ENCODE measurements around the gene DMD.
"Not testable (repeated sequence)": the region's sequence is repeated elsewhere in the genome, so short reads cannot be mapped to it uniquely, and the experiment has no call there.

Gene DMD

GRCh38 chrX:31483336-31483735 lies 1728.0 kb downstream of the DMD start:
- DNase-seq: no peak

GRCh38 chrX:31480696-31481095 lies 1730.7 kb downstream of the DMD start:
- DNase-seq: no peak

- DNase-seq: no peak
Observed at GRCh38 chrX:31471229-31471628, 1740.1 kb downstream of the DMD start.

- not testable (repeated sequence) for DNase-seq
Observed at GRCh38 chrX:31470753-31471152, 1740.6 kb downstream of the DMD start.

GRCh38 chrX:31464306-31464915 lies 1746.9 kb downstream of the DMD start:
- no peak for DNase-seq

- DNase-seq: no peak
Observed at GRCh38 chrX:31461266-31461665, 1750.1 kb downstream of the DMD start.

- no peak for DNase-seq
Observed at GRCh38 chrX:31459361-31459760, 1752.0 kb downstream of the DMD start.

- no peak for DNase-seq
Observed at GRCh38 chrX:31449965-31450364, 1761.4 kb downstream of the DMD start.

GRCh38 chrX:31449081-31449480 lies 1762.3 kb downstream of the DMD start:
- DNase-seq: no peak

GRCh38 chrX:31445542-31445941 lies 1765.8 kb downstream of the DMD start:
- DNase-seq: no peak

- DNase-seq: no peak
Observed at GRCh38 chrX:31443654-31444053, 1767.7 kb downstream of the DMD start.

GRCh38 chrX:31440546-31440945 lies 1770.8 kb downstream of the DMD start:
- no peak for DNase-seq

- DNase-seq: no peak
Observed at GRCh38 chrX:31436424-31436823, 1774.9 kb downstream of the DMD start.

GRCh38 chrX:31435592-31435991 lies 1775.8 kb downstream of the DMD start:
- no peak for DNase-seq

GRCh38 chrX:31433856-31434255 lies 1777.5 kb downstream of the DMD start:
- no peak for DNase-seq

GRCh38 chrX:31429915-31430314 lies 1781.4 kb downstream of the DMD start:
- DNase-seq: no peak

GRCh38 chrX:31423609-31424189 lies 1787.7 kb downstream of the DMD start:
- no peak for DNase-seq

GRCh38 chrX:31421441-31421840 lies 1789.9 kb downstream of the DMD start:
- DNase-seq: no peak

- no peak for DNase-seq
Observed at GRCh38 chrX:31420711-31421151, 1790.6 kb downstream of the DMD start.

GRCh38 chrX:31420302-31420701 lies 1791.0 kb downstream of the DMD start:
- no peak for DNase-seq

- DNase-seq: no peak
Observed at GRCh38 chrX:31397119-31397518, 1814.2 kb downstream of the DMD start.

- no peak for DNase-seq
Observed at GRCh38 chrX:31392513-31392912, 1818.8 kb downstream of the DMD start.

GRCh38 chrX:31388946-31389345 lies 1822.4 kb downstream of the DMD start:
- DNase-seq: no peak

- DNase-seq: no peak
Observed at GRCh38 chrX:31384471-31384870, 1826.9 kb downstream of the DMD start.

GRCh38 chrX:31383991-31384390 lies 1827.4 kb downstream of the DMD start:
- no peak for DNase-seq
